Breast epithelium (tissue), 4 donors: ENCODE measurements around the gene KLHL8. TPM values are rescaled to one million over a fixed set of nuclear protein-coding genes. Genes with fewer than 3 reads are reported as not detected.

Experiments used
- DNase-seq, 2 donors: peaks; one replicate each; pipeline ENCODE4 v3.0.0-alpha.2; 2019; ENCODE audit warnings: low spot score in 2 of 2
- H3K27ac ChIP-seq, 2 donors: fragments of 200-600 bp; sonication (generic) in 1 of 2; one replicate each; pipeline ENCODE4 v1.5.1; 2016 to 2019; ENCODE audit warnings: mild to moderate bottlenecking in 1 of 2
- H3K27me3 ChIP-seq, 2 donors: fragments of 200-600 bp; sonication (generic) in 1 of 2; one replicate each; pipeline versions ENCODE4 v1.5.1 to v1.6.0; 2017 to 2019; ENCODE audit warnings: control low read depth in 1 of 2, mild to moderate bottlenecking in 1 of 2
- H3K36me3 ChIP-seq: fragments of 200-600 bp; one replicate; pipeline ENCODE4 v1.5.1; 2019
- H3K4me1 ChIP-seq, 2 donors: fragments of 200-600 bp; sonication (generic); one replicate each; pipeline ENCODE4 v1.5.1; 2016 to 2019; ENCODE audit warnings: control low read depth in 1 of 2
- H3K4me3 ChIP-seq, 3 donors: fragments of 200-600 bp; sonication (generic); 1 replicate in 2 of 3; 2 replicates in 1 of 3; pipeline ENCODE4 v1.5.1; 2016 to 2019; ENCODE audit warnings: mild to moderate bottlenecking in 3 of 3, moderate library complexity in 2 of 3
- H3K9me3 ChIP-seq, 2 donors: fragments of 200-600 bp; sonication (generic) in 1 of 2; one replicate each; pipeline ENCODE4 v1.5.1; 2016 to 2019; ENCODE audit warnings: control low read depth in 1 of 2
- POLR2A ChIP-seq: fragments of 450-650 bp; IDR thresholded peaks from one replicate; pipeline ENCODE4 v1.6.1; 2016; ENCODE audit warnings: antibody characterized with exemption, mild to moderate bottlenecking, moderate library complexity
- POLR2AphosphoS5 ChIP-seq, 3 donors: sonication (generic); formaldehyde crosslinking; IDR thresholded peaks; one replicate each; pipeline ENCODE4 v1.6.1; 2017; ENCODE audit warnings: antibody characterized with exemption in 3 of 3
- intact Hi-C: fragments of 100-400 bp; cut with DNase I; formaldehyde crosslinking; loops from one replicate; pipeline ENCODE4 v1.15.1; 2023; ENCODE audit warnings: low total_unique reads
- total RNA-seq, 3 donors: library from RNA; depleted of rRNA; stranded (reverse); fragments of >200 nt; gene quantifications; one replicate each; pipeline ENCODE4 v1.1.0, GENCODE V29; 2016
- TF ChIP-seq, protein P1 (sequence below), 3 donors: fragments of 450-650 bp; IDR thresholded peaks; one replicate each; pipeline ENCODE4 v1.5.1; 2016 to 2017; ENCODE audit warnings: antibody characterized with exemption in 3 of 3, mild to moderate bottlenecking in 3 of 3, moderate library complexity in 3 of 3

Gene KLHL8
- total RNA-seq, 3 donors from 2014 or later: 14.2 to 15.7 (median 14.6) TPM

GRCh38 chr4:87196927-87197326 lies 23.5 kb downstream of the KLHL8 start:
- Histone ChIP-seq H3K4me1 (no peaks in the 10 kb centered on the region), H3K36me3 (no peaks in the 10 kb centered on the region), H3K9me3 (no peaks in the 10 kb centered on the region), H3K4me3 (no peak overlapping the region), H3K27ac (no peak overlapping the region), H3K27me3 (no peaks in the 10 kb centered on the region)
- DNase-seq: no peak
- intact Hi-C loops: no loop called here
- TF ChIP-seq POLR2AphosphoS5 (IDR thresholded peaks at IDR 0.05): no peak
- TF ChIP-seq, protein P1, sequence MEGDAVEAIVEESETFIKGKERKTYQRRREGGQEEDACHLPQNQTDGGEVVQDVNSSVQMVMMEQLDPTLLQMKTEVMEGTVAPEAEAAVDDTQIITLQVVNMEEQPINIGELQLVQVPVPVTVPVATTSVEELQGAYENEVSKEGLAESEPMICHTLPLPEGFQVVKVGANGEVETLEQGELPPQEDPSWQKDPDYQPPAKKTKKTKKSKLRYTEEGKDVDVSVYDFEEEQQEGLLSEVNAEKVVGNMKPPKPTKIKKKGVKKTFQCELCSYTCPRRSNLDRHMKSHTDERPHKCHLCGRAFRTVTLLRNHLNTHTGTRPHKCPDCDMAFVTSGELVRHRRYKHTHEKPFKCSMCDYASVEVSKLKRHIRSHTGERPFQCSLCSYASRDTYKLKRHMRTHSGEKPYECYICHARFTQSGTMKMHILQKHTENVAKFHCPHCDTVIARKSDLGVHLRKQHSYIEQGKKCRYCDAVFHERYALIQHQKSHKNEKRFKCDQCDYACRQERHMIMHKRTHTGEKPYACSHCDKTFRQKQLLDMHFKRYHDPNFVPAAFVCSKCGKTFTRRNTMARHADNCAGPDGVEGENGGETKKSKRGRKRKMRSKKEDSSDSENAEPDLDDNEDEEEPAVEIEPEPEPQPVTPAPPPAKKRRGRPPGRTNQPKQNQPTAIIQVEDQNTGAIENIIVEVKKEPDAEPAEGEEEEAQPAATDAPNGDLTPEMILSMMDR (IDR thresholded peaks at IDR 0.05): no peak
- no peak for TF ChIP-seq POLR2A

- no peaks in the 10 kb centered on the region for H3K36me3 ChIP-seq
- TF ChIP-seq POLR2AphosphoS5 (IDR thresholded peaks at IDR 0.05) (no peak), POLR2A (no peak)
- TF ChIP-seq, protein P1 (IDR thresholded peaks at IDR 0.05): no peak
- H3K27ac ChIP-seq: no peak overlapping the region
- no peak overlapping the region for H3K4me3 ChIP-seq
- DNase-seq: no peak
- intact Hi-C loops: no loop called here
- H3K4me1 ChIP-seq: no peaks in the 10 kb centered on the region
- no peaks in the 10 kb centered on the region for H3K27me3 ChIP-seq
- H3K9me3 ChIP-seq: no peaks in the 10 kb centered on the region
These were observed 24.3 kb downstream of the KLHL8 start for GRCh38 chr4:87196146-87196545.

DNA sequence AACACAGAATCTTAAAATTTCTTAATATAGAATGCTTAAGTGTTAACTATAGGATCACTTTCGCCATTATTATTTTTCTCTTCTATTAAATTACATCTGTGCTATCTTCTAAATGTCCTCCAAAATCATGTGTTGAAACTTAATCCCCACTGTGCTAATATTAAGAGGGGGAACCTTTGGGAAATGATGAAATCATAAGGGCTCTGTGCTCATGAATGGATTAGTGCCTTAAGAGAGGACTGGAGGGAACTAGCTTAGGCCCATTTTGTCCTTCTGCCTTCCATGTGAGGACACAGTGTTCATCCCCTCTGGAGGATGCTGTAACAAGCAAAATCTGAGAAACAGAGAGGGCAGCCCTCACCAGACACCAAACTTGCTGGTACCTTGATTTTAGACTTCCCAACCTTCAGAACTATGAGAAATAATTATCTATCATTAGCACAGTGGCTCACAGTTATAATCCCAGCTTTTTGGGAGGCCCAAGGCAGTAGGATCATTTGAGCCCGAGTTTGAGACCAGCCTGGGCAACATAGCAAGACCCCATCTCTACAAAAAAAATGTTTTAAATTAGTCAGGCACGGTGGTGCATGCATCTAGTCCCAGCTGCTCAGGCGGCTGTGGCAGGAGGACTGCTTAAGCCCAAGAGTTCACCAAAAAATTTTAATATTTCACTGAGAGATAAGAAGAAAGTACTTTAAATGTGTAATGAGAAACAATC lies 26.3 kb downstream of the KLHL8 start:
- TF ChIP-seq POLR2AphosphoS5 (IDR thresholded peaks at IDR 0.05): no peak
- TF ChIP-seq, protein P1 (IDR thresholded peaks at IDR 0.05): no peak
- TF ChIP-seq POLR2A: no peak
- no peaks in the 10 kb centered on the region for H3K27me3 ChIP-seq
- H3K4me1 ChIP-seq: no peaks in the 10 kb centered on the region
- no peak overlapping the region for H3K27ac ChIP-seq
- no peak for DNase-seq
- H3K36me3 ChIP-seq: no peaks in the 10 kb centered on the region
- no peaks in the 10 kb centered on the region for H3K9me3 ChIP-seq
- intact Hi-C loops: no loop called here
- H3K4me3 ChIP-seq: no peak overlapping the region

- no peak for TF ChIP-seq POLR2A
- TF ChIP-seq POLR2AphosphoS5 (IDR thresholded peaks at IDR 0.05): no peak
- TF ChIP-seq, protein P1 (IDR thresholded peaks at IDR 0.05): no peak
- no peaks in the 10 kb centered on the region for H3K36me3 ChIP-seq
- H3K9me3 ChIP-seq: no peaks in the 10 kb centered on the region
- DNase-seq: no peak
- no peak overlapping the region for H3K27ac ChIP-seq
- intact Hi-C loops: no loop called here
- no peaks in the 10 kb centered on the region for H3K4me1 ChIP-seq
- no peak overlapping the region for H3K4me3 ChIP-seq
- H3K27me3 ChIP-seq: no peaks in the 10 kb centered on the region
These were observed 28.1 kb downstream of the KLHL8 start for GRCh38 chr4:87192145-87192919.

DNA sequence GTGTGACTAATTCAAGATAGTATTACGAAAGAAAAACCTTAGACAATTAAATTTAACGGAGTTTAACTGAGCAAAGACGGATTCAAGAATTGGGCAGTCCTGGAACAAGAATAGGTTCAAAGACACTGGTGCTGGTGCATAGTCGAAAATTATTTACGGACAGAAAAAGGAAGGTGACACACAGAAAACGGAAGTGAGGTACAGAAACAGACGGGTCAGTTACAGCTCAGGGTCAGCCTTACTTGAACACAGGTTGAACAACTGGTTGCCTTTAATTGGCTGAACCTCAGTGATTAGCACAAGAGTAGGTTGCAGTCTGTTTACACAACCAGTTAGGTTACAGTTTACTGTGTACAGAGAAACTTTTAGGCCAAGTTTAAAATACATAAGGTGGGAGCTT lies 31.5 kb downstream of the KLHL8 start:
- TF ChIP-seq, protein P1 (IDR thresholded peaks at IDR 0.05): no peak
- no peak for TF ChIP-seq POLR2A
- no peak for TF ChIP-seq POLR2AphosphoS5 (IDR thresholded peaks at IDR 0.05)
- intact Hi-C loops: no loop called here
- Histone ChIP-seq H3K27ac (no peak overlapping the region), H3K36me3 (no peaks in the 10 kb centered on the region), H3K4me3 (no peak overlapping the region), H3K4me1 (no peaks in the 10 kb centered on the region), H3K9me3 (no peaks in the 10 kb centered on the region), H3K27me3 (no peaks in the 10 kb centered on the region)
- DNase-seq: no peak
